HG03439 (cell line): ENCODE measurements around the gene METTL26.

Experiments
- ATAC-seq: cut with Tn5 transposase; IDR thresholded peaks from one replicate; pipeline ENCODE4 v1.9.1; 2021; ENCODE audit warnings: mild to moderate bottlenecking, moderate library complexity; ENCODE audit not compliant: unreplicated experiment

METTL26 gene

DNA sequence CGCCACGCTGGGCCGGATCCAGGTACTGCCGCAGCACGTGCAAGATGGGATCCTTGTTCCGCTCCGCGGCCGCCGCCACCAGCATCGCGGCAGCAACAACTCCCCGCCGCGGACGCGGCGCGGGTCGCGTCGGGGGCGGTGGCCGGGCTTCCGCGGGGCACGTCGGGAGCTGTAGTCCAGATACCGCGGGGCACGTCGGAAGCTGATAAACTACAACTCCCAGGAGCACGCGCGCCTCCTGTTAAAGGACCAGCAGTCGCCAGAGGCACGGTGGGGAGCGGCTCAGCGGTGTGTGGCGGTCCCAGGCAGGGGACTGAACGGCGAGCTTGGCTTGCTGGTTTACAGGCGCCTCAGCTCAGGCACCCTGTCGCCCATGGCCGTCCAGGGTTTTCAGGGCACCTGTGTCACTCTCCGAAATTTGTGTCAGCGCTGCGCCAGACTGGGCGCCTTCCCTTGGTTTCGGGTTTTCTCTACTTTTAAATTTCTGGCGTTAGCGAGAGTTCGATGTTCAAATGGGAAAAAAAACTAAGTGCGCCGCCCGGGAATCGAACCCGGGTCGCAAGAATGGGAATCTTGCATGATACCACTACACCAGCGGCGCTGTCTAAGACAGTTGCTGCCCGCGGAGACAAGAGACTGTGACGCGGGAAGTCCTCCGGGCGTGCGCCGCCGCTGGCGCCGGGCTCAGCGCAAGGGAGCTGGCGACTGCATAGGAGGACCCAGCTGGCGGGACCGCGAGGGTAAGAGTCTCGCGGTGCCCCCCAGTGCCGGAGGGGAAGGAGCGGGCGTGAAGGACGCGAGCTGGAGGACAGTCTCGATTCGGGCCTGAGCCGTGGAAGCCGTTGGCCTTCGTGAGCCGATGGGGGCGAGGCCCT, at the start of gene METTL26:
Gene METTL26 (minus strand): TSS at position 100 of the 875 bp plus-strand sequence. CDS start 15 bp downstream, at position 85.
- peak; percentile 71 for ATAC-seq

GRCh38 chr16:684961-685696, 49.0 kb upstream of the METTL26 start:
- ATAC-seq = no peak

DNA sequence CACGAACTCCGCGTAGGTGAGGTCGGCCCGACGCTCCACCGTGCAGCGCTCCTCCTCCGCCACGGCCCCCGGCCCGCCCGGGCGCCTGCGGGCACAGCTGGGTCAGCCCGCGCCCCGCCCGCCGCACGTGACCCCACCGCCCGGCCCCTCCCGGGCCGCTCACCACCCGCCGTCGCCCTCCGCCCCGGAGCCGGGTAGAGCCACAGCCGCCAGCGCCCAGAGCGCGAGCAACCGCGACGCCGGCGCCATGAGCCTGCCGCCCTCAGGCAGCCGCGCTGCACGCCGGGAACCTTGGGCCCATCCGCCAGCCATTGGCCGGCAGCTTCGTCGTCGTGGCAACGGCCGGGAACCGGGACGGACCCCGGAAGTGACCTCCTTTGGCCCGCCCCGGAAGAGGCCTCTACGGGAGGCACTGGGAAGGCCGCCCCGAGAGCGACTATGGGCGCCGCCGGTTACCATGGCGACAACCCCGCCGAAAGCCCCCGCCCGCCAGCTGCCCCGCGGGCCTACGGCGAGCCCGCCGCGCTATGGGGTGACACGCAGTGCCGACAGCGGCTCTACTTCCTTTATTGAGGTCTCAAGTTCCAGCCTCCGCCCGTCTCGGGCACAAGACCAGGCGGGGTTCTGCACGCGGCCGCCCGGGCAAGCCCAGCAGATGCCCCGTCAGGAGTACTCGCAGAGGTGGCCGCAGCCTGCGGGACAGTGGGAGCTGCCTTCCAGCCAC, 48.1 kb upstream of the METTL26 start, which contains the start of gene JMJD8:
Gene JMJD8 (minus strand): TSS at position 264 of the 724 bp plus-strand sequence. CDS start 15 bp downstream, at position 249.
- ATAC-seq = peak; percentile 54

- no peak for ATAC-seq
Measured at GRCh38 chr16:683396-684070, 47.4 kb upstream of the METTL26 start.

DNA sequence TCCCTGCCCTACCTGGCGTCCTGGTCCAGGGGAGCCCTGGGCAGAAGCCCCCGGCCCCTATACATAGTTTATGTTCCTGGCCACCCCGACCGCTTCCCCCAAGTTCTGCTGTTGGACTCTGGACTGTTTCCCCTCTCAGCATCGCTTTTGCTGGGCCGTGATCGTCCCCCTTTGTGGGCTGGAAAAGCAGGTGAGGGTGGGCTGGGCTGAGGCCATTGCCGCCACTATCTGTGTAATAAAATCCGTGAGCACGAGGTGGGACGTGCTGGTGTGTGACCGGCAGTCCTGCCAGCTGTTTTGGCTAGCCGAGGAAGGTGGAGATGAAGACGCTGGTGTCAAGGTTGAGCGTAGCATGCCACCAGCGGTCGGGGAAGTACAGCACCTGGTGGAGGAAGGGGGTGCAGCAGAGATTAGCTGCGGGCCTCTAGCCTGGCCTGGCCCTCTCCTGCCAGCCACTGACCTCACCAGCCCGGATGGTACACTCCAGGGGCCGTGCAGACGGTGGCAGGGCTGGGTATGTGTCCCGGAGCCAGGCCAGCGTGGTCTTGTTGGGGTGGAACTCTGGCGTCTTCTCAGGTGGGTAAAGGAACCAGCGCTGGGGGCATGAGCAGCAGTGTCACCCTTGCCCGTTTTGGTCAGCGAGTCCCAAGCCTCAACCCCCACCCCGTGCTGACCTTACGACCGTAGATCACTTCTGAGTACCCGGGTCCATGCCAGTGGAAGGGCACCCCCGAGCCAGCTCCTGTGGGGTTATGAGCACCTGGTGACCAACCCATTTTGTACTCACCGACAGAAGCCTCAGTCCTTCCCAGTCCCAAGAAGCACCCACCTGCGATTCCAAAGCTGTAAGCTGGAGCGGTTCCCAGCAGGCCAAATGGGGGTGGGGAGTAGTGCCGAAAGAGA, 46.6 kb upstream of the METTL26 start:
- ATAC-seq = no peak

- no peak for ATAC-seq
Measured at GRCh38 chr16:681746-682427, 45.8 kb upstream of the METTL26 start.

DNA sequence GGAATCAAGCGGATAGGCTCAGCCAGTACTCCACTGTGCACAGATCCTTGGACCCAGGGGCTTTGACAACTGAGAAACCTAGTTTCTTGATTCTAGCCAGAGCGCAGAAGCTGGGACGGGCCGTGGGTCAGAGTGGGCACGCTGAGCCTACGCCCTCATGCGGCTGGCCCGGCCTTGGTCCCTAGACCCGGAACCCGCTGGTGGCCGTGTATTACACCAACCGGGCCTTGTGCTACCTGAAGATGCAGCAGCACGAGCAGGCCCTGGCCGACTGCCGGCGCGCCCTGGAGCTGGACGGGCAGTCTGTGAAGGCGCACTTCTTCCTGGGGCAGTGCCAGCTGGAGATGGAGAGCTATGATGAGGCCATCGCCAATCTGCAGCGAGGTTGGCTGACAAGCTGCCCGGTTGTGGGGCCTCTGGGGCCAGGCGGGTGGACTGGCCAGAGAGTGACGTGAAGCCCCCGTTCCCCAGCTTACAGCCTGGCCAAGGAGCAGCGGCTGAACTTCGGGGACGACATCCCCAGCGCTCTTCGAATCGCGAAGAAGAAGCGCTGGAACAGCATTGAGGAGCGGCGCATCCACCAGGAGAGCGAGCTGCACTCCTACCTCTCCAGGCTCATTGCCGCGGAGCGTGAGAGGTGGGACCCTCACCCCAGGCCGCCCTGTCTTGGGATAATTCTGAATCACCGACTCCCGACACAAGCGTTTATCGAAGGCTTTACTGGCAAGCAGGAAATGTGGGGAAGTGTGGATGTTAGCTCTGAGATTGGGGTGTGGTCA, 45.1 kb upstream of the METTL26 start:
- no peak for ATAC-seq

DNA sequence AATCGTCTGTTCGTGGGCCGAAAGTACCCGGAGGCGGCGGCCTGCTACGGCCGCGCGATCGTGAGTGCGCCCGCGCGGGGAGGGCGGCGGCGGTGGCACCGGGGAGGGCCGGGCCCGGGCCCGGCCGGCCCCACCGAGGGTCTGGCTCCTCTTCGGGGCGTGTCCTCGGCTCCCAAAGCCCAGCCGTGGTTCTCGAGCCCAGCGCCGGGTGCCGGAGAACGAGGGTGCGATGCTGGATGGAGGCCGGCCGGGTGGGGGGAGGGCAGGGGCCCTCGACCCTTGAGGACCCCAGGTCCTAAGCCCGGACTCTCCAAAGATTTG, 44.5 kb upstream of the METTL26 start:
- ATAC-seq = no peak

DNA sequence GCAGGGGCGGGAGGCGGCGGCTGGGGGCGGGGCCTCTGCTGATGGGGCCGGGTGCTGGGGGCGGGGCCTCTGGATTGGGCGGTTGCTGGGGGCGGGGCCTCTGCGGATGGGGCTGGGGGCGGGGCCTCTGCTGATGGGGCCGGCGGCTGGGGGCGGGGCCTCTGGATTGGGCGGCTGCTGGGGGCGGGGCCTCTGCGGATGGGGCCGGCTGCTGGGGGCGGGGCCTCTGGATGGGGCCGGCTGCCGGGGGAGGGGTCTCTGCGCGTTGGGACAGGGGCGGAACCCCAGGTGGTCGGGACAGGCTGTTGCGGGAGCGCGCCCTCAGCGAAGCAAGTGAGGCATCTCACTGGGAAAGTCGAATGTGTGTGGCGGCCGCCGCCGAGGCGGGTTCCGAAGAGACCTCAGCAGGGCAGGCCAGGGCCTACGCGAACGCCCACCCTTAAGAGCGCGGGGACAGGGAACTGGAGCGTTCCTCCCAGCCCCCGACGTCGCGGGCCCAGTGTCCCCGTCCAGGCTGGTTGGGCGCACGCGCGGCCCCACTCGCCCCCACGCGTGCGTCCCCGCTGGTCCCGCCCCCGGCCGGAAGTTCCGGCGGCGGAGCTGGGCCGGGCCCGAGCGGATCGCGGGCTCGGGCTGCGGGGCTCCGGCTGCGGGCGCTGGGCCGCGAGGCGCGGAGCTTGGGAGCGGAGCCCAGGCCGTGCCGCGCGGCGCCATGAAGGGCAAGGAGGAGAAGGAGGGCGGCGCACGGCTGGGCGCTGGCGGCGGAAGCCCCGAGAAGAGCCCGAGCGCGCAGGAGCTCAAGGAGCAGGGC, 43.9 kb upstream of the METTL26 start, which contains the start of gene STUB1:
Gene STUB1 (plus strand): TSS at position 597 of the 811 bp plus-strand sequence. CDS start 116 bp downstream, at position 713.
- ATAC-seq = no peak

DNA sequence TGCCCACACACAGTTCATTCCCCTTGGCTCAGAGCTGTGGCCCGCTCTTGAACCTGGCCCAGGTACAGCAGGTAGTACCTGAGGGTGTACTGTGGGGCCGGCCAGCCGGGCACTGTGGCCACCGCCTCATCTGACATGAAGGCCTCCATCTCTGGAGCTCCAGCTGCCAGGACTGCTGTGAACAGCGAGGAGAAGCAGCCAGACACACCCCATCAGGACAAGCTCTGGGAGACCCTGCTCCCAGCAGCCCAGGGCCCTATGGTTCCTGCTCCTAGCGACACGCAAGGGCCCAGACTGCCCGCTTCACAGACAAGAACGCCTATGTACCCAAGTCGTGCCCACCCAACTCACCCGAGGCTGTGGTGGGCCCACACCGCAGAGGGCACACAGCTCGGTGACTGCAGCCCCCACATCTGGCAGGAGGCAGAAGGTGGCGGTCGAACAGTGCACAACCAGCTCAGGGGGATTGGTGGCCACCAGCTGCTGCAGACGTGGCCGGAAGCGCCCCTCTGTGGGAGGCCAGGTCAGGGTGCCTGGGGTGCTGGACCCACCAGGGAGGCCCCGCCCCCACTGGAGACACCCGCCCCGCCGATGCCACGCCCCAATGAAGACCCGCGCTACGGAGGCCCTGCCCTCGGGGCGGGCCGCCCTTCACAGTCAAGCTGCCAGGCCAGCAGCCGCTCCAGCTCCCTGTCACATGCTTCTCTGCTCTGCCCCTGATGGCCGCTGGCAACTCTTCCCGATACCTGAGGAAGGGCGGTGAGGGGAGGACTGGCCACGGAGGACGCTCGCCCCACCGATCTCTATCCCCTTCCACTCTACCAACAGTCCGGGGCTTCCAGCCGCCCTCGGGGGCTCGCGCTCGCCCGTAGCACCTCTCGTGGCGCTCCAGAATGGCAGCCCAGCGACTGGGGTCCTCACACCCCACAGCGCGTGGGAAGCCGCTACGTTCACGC, 43.0 kb upstream of the METTL26 start:
- no peak for ATAC-seq

- ATAC-seq = no peak
Measured at GRCh38 chr16:678209-678857, 42.2 kb upstream of the METTL26 start.

DNA sequence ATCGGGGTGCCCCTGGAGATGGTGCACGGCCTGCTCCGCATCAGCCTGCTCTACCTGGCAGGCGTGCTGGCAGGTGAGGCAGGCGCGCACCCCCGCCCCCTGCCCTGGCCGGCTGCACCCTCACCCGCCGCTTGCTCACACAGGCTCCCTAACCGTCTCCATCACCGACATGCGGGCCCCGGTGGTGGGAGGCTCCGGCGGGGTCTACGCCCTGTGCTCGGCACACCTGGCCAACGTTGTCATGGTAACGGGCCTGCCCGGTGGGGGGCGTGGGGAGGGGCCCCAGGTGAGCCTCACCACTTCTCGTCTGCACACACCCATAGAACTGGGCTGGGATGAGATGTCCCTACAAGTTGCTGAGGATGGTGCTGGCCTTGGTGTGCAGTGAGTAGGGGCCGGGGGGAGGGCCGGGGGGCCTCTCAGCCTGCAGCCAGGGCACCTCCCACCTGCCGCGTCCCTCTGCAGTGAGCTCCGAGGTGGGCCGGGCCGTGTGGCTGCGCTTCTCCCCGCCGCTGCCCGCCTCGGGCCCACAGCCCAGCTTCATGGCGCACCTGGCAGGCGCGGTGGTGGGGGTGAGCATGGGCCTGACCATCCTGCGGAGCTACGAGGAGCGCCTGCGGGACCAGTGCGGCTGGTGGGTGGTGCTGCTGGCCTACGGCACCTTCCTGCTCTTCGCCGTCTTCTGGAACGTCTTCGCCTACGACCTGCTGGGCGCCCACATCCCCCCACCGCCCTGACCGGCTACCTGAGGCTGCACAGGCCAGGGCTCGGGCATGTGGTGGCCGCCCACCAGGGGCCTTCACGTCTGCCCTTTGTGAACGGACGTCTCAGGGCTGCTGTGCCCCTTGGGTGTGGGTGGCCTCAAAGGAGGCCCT, 41.4 kb upstream of the METTL26 start:
- ATAC-seq = no peak

DNA sequence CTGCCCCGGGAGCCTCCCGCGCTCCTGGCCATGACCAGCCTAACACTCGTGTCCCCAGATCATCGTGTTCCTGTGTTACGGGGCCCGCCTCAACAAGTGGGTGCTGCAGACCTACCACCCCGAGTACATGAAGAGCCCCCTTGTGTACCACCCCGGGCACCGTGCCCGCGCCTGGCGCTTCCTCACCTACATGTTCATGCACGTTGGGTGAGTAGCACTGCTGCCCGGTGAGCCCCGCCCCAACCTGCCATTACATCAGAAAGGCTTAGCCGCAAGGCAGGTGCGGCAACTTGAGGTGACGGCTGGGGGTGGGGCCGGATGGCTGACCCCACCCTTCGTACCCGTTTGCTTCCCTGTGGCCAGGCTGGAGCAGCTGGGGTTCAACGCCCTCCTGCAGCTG, 40.8 kb upstream of the METTL26 start:
- ATAC-seq = no peak

DNA sequence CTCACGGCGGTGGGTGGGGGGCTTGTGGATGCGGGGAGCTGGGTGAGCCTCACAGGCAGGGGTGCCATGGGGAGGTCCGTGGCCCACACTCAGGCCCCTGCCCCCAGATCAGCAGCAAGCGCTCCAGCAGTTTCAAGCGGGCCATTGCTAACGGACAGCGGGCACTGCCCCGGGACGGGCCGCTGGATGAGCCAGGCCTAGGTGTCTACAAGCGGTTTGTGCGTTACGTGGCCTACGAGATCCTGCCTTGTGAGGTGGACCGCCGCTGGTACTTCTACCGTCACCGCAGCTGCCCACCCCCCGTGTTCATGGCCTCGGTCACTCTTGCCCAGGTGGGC, 40.4 kb upstream of the METTL26 start:
- no peak for ATAC-seq
